ENCODE results near the gene SLC6A11.
A peak's percentile ranks its signal among the peaks of the same experiment; 100 is the strongest.

SLC6A11 gene

DNA sequence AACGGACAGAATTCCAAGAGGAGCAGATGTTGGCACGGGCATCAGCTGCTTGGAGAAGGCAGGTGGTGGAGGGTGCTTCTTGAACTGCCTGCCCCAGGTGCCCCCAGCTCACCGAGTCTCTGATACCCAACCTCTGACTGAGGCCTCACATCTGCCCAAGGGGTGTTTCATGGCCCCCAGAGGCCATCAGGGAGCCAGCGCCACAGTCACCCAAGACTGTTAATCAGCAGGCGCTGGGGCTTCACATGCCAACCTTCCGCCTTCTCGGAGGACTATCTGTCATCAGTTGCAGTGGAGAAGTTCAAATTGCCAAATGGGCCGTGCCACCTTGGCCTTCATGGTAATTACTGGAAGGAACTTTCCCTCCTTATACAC, 114.6 kb downstream of the SLC6A11 start:
- DNase-seq (ENCODE audit: low spot score) = no peak

- DNase-seq (ENCODE audit: low spot score) = no peak
These were observed 116.6 kb downstream of the SLC6A11 start for GRCh38 chr3:10932596-10932995.

- no peak for DNase-seq (ENCODE audit: low spot score)
These were observed 117.0 kb downstream of the SLC6A11 start for GRCh38 chr3:10933021-10933420.

- no peak for DNase-seq (ENCODE audit: low spot score)
These were observed 117.4 kb downstream of the SLC6A11 start for GRCh38 chr3:10933470-10933804.

- DNase-seq (ENCODE audit: low spot score) = no peak
These were observed 117.9 kb downstream of the SLC6A11 start for GRCh38 chr3:10933805-10934481.

DNA sequence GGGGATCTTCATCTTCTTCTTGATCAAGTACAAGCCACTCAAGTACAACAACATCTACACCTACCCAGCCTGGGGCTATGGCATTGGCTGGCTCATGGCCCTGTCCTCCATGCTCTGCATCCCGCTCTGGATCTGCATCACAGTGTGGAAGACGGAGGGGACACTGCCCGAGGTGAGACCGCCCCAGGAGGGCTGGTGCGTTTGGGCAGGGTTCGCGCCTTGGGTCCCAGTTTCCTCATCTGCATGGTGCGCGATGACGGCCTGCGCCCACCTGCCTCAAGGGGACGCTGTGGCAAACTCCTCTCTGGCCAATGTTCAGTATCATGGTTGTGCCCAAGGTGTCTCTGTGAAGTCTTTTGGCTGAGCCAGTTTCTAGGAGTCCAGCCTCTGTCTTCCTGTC, 119.0 kb downstream of the SLC6A11 start:
- no peak for DNase-seq (ENCODE audit: low spot score)

DNA sequence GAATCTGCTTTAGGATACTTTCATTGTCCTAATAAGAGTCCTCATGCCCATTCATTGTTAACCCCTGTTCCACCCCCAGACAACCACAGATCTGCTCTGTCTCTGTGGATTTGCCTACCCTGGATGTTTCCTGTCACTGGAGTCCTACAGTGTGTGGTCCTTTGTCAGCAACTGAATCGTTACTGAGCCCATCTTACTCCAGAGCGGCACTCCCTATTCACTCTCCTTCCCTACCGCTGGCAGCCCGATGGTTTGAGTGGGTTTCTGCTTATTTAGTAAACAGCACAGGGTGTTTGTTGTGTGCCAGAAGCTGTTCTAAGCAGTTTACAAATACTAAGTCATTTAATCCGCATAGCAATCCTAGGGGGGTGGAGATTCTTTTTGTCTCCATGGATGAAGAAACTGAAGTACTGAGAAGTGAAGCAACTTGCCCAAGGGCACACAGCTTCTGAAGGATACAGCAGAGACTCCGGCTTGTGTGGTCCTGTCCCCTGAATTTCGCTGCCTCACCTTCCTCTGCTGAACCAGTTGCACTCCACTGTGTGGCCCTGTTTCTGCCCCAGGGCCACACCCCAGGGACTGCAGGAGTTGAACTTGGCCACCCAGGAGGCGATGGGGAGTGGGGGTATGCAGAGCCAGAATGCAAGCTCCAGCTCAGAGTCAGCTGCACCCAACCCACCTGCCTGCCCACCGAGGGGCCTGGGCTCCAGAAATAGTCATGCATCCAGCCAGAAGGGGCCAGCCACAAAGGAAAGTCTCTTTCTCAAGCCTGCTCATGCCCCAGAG, 120.0 kb downstream of the SLC6A11 start:
- DNase-seq (ENCODE audit: low spot score) = no peak

DNA sequence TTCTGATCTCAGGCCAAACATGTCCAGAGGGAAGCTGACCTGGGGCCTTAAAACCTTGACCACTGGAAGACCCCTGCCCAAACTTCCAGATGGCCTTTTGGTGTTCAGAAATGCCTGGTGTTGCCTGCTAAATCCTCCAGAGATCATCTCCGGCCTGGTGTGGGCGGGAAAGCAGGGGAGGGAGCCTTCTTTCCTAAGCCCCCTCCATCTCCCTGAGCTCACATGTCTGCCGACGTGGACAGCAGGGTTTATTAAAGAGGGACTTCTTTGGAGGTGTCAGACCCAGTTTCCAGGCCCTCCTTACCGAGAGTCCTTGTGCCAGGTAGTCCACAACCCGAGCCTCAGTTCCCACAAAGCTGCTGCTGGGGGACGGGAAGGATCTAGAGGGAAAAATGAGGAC, 120.7 kb downstream of the SLC6A11 start:
- no peak for DNase-seq (ENCODE audit: low spot score)

DNA sequence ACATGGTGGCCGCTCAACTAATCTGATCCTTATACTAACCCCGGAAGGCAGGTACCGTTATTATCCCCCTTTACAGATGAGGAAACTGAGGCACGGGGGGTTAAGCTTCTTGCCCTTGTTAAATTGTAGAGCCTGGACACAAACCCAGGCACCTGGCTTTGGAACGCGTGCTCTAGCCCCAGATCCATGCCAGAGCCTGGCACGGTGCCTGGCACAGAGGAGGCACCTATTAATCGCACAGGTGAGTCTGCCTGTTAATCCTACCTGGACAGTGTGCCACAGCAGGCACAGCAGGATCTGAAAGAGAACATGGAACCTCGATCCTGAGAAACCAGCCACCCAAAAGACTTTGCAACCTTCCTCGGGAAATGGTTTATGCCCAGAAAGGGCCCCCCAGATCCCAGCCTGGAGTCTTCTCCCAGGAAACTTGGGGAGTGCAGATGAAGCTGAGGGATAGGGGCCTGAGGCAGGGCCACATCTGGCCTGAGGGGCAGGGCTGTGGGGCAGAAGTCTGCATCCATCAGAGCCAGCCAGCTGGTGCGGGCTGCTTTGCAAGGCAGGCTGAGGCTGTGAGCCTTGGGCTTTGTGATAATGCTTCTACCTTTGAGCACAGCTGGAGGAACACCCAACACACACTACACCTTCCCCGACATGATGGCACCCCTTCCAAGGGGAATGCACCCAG, 121.3 kb downstream of the SLC6A11 start:
- DNase-seq (ENCODE audit: low spot score) = no peak

GRCh38 chr3:10939556-10939955, 123.5 kb downstream of the SLC6A11 start:
- no peak for DNase-seq (ENCODE audit: low spot score)

- no peak for DNase-seq (ENCODE audit: low spot score)
These were observed 124.1 kb downstream of the SLC6A11 start for GRCh38 chr3:10940106-10940505.

GRCh38 chr3:10941972-10942371, 125.9 kb downstream of the SLC6A11 start:
- DNase-seq (ENCODE audit: low spot score) = no peak

- no peak for DNase-seq (ENCODE audit: low spot score)
These were observed 126.7 kb downstream of the SLC6A11 start for GRCh38 chr3:10942690-10943205.

GRCh38 chr3:10944866-10945265, 128.8 kb downstream of the SLC6A11 start:
- DNase-seq (ENCODE audit: low spot score) = no peak

- peak; percentile 91 for DNase-seq (ENCODE audit: low spot score)
These were observed 129.8 kb downstream of the SLC6A11 start for GRCh38 chr3:10945683-10946287.

GRCh38 chr3:10946526-10946925, 130.5 kb downstream of the SLC6A11 start:
- no peak for DNase-seq (ENCODE audit: low spot score)

- DNase-seq (ENCODE audit: low spot score) = no peak
These were observed 132.3 kb downstream of the SLC6A11 start for GRCh38 chr3:10948326-10948725.

DNA sequence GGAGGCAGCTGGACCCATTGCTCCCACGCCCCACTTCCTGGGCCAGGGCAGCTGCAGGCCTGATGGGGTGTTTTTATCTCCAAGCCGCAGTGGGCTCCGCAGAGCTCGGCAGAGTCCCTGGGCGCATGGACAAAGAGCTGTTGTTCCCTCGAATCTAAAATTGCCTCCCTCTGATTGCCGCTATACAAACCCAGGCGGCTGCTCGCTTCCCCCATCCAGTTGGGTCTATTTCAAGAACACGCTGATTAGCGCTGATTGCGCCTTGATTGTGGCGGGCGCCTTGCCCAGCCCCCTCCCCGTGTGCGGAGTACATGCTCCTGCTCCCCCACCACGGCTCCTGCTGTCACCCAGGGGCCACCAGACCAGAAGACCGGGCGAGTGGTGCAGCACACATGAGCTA, 133.2 kb downstream of the SLC6A11 start:
- no peak for DNase-seq (ENCODE audit: low spot score)

DNA sequence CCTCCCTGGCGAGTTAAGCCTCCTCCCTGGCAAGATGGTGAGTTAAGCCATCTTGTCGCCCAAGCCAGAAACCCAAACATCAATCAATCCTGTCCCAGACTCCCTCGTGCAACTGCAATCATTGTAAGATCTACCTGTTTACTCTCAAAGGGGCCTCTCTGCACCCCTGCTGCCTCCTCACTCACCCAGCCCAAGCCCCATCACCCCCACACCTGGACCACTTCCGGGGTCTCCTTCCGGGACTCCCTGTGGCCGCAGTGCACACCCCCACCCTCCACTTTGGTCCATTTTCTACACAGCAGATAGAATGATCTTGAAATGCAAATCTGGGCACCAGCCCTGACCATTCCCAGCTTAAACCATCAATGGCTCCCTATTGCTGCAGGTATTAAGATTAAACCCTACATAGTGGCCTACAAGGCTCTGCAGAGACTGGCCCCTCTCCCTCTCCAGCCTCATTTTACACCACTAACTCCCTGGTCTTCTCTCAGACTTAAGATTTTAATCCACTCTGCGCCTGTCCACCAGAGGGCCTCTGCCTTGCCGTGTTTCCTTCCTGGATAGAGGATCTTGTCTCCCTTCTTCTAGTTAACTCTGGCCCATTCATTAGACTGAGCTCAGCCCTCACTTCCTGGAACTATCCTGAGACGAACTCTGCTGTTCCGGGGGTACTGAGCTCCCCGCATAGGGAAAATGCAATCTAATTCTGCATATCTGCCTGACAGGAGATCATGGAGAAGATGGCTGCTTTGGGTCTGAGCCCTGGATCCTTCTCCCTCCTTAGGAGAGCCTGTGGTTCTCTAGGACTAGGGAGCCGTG, 134.7 kb downstream of the SLC6A11 start:
- DNase-seq (ENCODE audit: low spot score) = no peak

DNA sequence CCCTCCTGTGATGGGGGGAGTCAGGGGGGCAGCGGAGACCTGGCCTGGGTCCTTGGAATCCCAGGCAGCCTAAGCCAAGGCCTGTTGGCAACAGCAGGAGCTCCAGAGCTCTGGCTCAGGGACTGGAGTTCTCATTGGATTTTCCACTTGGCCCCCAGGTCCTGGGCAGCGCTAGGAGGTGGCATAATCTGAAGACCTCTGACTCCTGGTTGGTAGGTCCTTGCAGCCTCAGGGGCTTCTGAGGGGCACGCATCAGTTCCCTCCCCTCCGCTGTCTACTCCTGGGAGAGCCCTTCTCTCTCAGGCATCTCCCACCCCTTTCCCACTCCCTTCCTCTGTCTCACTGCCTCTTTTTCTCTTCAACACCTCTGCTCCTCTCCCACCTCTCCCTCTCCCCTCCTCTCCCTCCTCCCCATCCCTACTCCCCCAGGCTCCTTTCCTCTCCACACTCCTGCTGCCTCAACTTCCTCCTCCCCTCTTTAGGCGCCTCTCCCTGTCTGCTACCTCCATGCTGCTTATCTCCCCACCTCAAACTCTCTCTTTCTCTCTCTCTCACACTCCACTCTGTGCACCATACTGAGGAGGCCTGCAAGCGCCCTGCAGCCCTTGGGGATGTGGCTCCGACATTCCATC, 135.4 kb downstream of the SLC6A11 start:
- DNase-seq (ENCODE audit: low spot score) = no peak

DNA sequence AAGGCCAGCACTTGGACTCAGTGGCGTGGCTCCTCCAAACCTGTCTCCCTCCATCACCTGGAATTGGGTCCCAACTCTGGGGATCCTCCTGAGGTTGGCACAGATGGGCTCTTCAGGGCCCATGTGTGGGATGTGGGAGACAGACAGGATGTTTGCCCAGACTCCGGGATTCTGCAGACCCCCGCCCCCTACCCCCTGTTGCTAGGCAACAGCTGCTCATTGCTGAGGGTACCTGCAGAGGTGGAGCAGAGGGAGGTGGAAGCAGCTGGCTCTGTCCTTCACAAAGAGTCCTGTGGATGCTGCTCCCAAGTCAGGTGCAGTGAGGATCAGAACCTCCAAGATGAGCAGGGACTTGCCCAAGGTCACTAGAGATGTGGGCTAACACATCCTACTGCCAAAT, 136.5 kb downstream of the SLC6A11 start:
- no peak for DNase-seq (ENCODE audit: low spot score)
